H1 (cell line): ENCODE data around the gene ANXA9. TPM values are rescaled to one million over a fixed set of nuclear protein-coding genes. Genes with fewer than 3 reads are reported as not detected.

Experiments used
- CTCF ChIA-PET: fragments of 300-600 bp; sonication (Branson Sonifier 250); formaldehyde crosslinking; loops from one replicate; lab custom pipeline; 2021; ENCODE audit not compliant: partially characterized antibody; lab: Charles Lee
- POLR2A ChIA-PET: fragments of 300-600 bp; sonication (Branson Sonifier 250); formaldehyde crosslinking; loops from one replicate; lab custom pipeline; 2021; ENCODE audit warnings: inconsistent platforms; ENCODE audit not compliant: partially characterized antibody; lab: Charles Lee
- DNase-seq, 2 experiments: peaks; one replicate each; pipeline versions ENCODE4 v3.0.0 to v3.0.0-alpha.2; 2010 to 2022; ENCODE audit warnings: low spot score in 2 of 2, low read depth in 1 of 2, mixed read lengths in 1 of 2
- FAIRE-seq: peaks from 2 replicates; lab custom pipeline; 2011; peaks lifted over from hg19 to GRCh38; lab: Jason Lieb, UNC
- H2AFZ ChIP-seq: 2 replicates; pipeline ENCODE4 v1.8.1; 2012; ENCODE audit warnings: low read length, inconsistent platforms
- H2AK5ac ChIP-seq: 2 replicates; pipeline ENCODE4 v1.6.1; 2013; ENCODE audit warnings: low read depth, low read length
- H2BK120ac ChIP-seq: replicated peaks from 2 replicates; pipeline ENCODE3; 2013; ENCODE audit warnings: low read depth, low read length, inconsistent platforms
- H2BK12ac ChIP-seq: 2 replicates; pipeline ENCODE4 v1.6.1; 2013; ENCODE audit warnings: low read depth, low read length
- H2BK15ac ChIP-seq: 2 replicates; pipeline ENCODE4 v1.6.1; 2013; ENCODE audit warnings: low read length
- H2BK20ac ChIP-seq: 2 replicates; pipeline ENCODE4 v1.6.1; 2013; ENCODE audit warnings: low read length
- H2BK5ac ChIP-seq: 2 replicates; pipeline ENCODE4 v1.6.1; 2013; ENCODE audit warnings: low read depth, low read length
- H3K14ac ChIP-seq: 2 replicates; pipeline ENCODE4 v1.6.1; 2013; ENCODE audit warnings: inconsistent platforms; ENCODE audit not compliant: insufficient read length
- H3K18ac ChIP-seq: 2 replicates; pipeline ENCODE4 v1.6.1; 2013; ENCODE audit warnings: low read length; ENCODE audit errors: extremely low read depth
- H3K23ac ChIP-seq: 2 replicates; pipeline ENCODE4 v1.6.1; 2013; ENCODE audit warnings: inconsistent platforms; ENCODE audit not compliant: insufficient read length
- H3K23me2 ChIP-seq: 2 replicates; pipeline ENCODE4 v1.6.1; 2013; ENCODE audit warnings: low read depth, low read length
- H3K27ac ChIP-seq: 2 replicates; pipeline ENCODE4 v1.6.1; 2011; ENCODE audit warnings: low read depth, low read length, inconsistent platforms
- H3K27me3 ChIP-seq, 4 experiments: replicated peaks in 1 of 4; 1 replicate in 1 of 4; 2 replicates in 3 of 4; pipeline versions ENCODE4 v1.6.1 to v1.8.1; 2011 to 2013; ENCODE audit warnings: low read length in 3 of 4, mild to moderate bottlenecking in 3 of 4, inconsistent platforms in 2 of 4, mixed read lengths in 2 of 4, moderate library complexity in 1 of 4; ENCODE audit not compliant: control insufficient read depth in 3 of 4, insufficient read depth in 3 of 4; ENCODE audit errors: extremely low read depth in 1 of 4
- H3K36me3 ChIP-seq, 4 experiments: 2 replicates each; pipeline versions ENCODE4 v1.6.1 to v1.8.1; 2011 to 2013; ENCODE audit warnings: mild to moderate bottlenecking in 4 of 4, low read length in 3 of 4, moderate library complexity in 2 of 4, control low read depth in 1 of 4, inconsistent platforms in 1 of 4; ENCODE audit not compliant: insufficient read depth in 4 of 4, control insufficient read depth in 2 of 4
- H3K4ac ChIP-seq: replicated peaks from 2 replicates; pipeline ENCODE3; 2013; ENCODE audit warnings: low read length, low read depth, mixed read lengths, inconsistent platforms; ENCODE audit not compliant: insufficient read length
- H3K4me1 ChIP-seq, 4 experiments: replicated peaks in 1 of 4; 1 replicate in 1 of 4; 2 replicates in 3 of 4; pipeline versions ENCODE4 v1.6.1 to v1.8.1; 2011 to 2013; ENCODE audit warnings: low read length in 3 of 4, inconsistent platforms in 2 of 4, mixed read lengths in 1 of 4; ENCODE audit not compliant: insufficient read depth in 4 of 4, control insufficient read depth in 3 of 4
- H3K4me2 ChIP-seq, 2 experiments: 2 replicates each; pipeline versions ENCODE4 v1.6.1 to v1.8.1; 2011 to 2013; ENCODE audit warnings: low read depth in 2 of 2, low read length in 2 of 2, control low read depth in 1 of 2, inconsistent platforms in 1 of 2, mild to moderate bottlenecking in 1 of 2; ENCODE audit not compliant: insufficient read depth in 1 of 2
- H3K4me3 ChIP-seq, 4 experiments: fragments of 200-600, 300-600 bp in 1 of 4; sonication (generic), shearing (Covaris generic), sonication (Bioruptor Twin) in 1 of 4; 2 replicates each; pipeline versions ENCODE4 v1.5.1 to v1.8.1; 2011 to 2016; ENCODE audit warnings: low read length in 4 of 4, low read depth in 3 of 4, control low read depth in 2 of 4, inconsistent platforms in 2 of 4, mild to moderate bottlenecking in 2 of 4, mixed read lengths in 1 of 4, moderate library complexity in 1 of 4; ENCODE audit not compliant: insufficient read depth in 2 of 4; ENCODE audit errors: extremely low read depth in 1 of 4
- H3K56ac ChIP-seq: replicated peaks from 2 replicates; pipeline ENCODE3; 2013; ENCODE audit warnings: low read depth, mild to moderate bottlenecking, mixed read lengths, low read length, inconsistent platforms; ENCODE audit not compliant: insufficient read length
- H3K79me1 ChIP-seq: 2 replicates; pipeline ENCODE4 v1.6.1; 2013; ENCODE audit warnings: low read depth, low read length, control low read depth
- H3K79me2 ChIP-seq, 2 experiments: 2 replicates each; pipeline versions ENCODE4 v1.6.1 to v1.8.1; 2012 to 2013; ENCODE audit warnings: low read length in 2 of 2, mild to moderate bottlenecking in 2 of 2, inconsistent platforms in 1 of 2; ENCODE audit not compliant: insufficient read depth in 2 of 2, control insufficient read depth in 1 of 2
- H3K9ac ChIP-seq, 4 experiments: replicated peaks in 1 of 4; 1 replicate in 1 of 4; 2 replicates in 3 of 4; pipeline versions ENCODE4 v1.6.1 to v1.8.1; 2011 to 2013; ENCODE audit warnings: low read depth in 3 of 4, low read length in 3 of 4, control low read depth in 2 of 4, mild to moderate bottlenecking in 2 of 4, moderate library complexity in 2 of 4, inconsistent platforms in 1 of 4; ENCODE audit errors: extremely low read depth in 1 of 4
- H3K9me3 ChIP-seq, 2 experiments: 2 replicates each; pipeline versions ENCODE4 v1.6.1 to v1.8.1; 2012 to 2013; ENCODE audit warnings: mild to moderate bottlenecking in 2 of 2, moderate library complexity in 2 of 2, control low read depth in 1 of 2, inconsistent platforms in 1 of 2, low read depth in 1 of 2, low read length in 1 of 2, mixed read lengths in 1 of 2; ENCODE audit not compliant: insufficient read depth in 2 of 2
- H4K20me1 ChIP-seq, 2 experiments: replicated peaks in 1 of 2; 2 replicates each; pipeline versions ENCODE3 to v1.8.1; 2011 to 2013; ENCODE audit warnings: inconsistent platforms in 2 of 2, low read length in 2 of 2, mild to moderate bottlenecking in 1 of 2; ENCODE audit not compliant: insufficient read depth in 2 of 2, control insufficient read depth in 1 of 2
- H4K5ac ChIP-seq: 2 replicates; pipeline ENCODE4 v1.6.1; 2013; ENCODE audit warnings: low read length, low read depth, mixed read lengths, inconsistent platforms; ENCODE audit not compliant: insufficient read length
- H4K8ac ChIP-seq: 2 replicates; pipeline ENCODE4 v1.8.0; 2013; ENCODE audit warnings: mild to moderate bottlenecking, moderate library complexity, low read length, inconsistent platforms; ENCODE audit not compliant: insufficient read depth; ENCODE audit errors: extremely low read depth
- H4K91ac ChIP-seq: replicated peaks from 2 replicates; pipeline ENCODE3; 2013; ENCODE audit warnings: low read length, mixed read lengths, inconsistent platforms; ENCODE audit not compliant: insufficient read length
- CBX5 ChIP-seq: fragments of 300-800, 300-1000 bp; sonication (generic); IDR thresholded peaks from 2 replicates; pipeline ENCODE4 v1.7.1; 2016; ENCODE audit warnings: antibody characterized with exemption, low read length, low read depth
- CHD1 ChIP-seq: IDR thresholded peaks from 2 replicates; pipeline ENCODE4 v1.6.1; 2012; ENCODE audit warnings: low read depth, low read length, improper control_type of control experiment
- CHD2 ChIP-seq: IDR thresholded peaks from 2 replicates; pipeline ENCODE4 v1.6.1; 2012; ENCODE audit warnings: low read length, improper control_type of control experiment
- CTBP2 ChIP-seq: IDR thresholded peaks from 2 replicates; pipeline ENCODE4 v1.7.0; 2011; ENCODE audit warnings: borderline replicate concordance, mild to moderate bottlenecking, moderate library complexity, mixed read lengths, low read length; ENCODE audit not compliant: insufficient read depth, insufficient read length
- EZH2 ChIP-seq: fragments of 200-600 bp; sonication (generic); IDR thresholded peaks from 2 replicates; pipeline ENCODE4 v1.7.1; 2012; ENCODE audit warnings: low read depth, mild to moderate bottlenecking, moderate library complexity, low read length, inconsistent platforms; ENCODE audit not compliant: severe bottlenecking
- HDAC6 ChIP-seq: IDR thresholded peaks from one replicate; pipeline ENCODE4 v1.7.1; 2012; ENCODE audit warnings: low read depth, mild to moderate bottlenecking, inconsistent platforms, low read length, moderate library complexity
- KDM5A ChIP-seq: fragments of 200-600 bp; IDR thresholded peaks from 2 replicates; pipeline ENCODE4 v1.7.1; 2012; ENCODE audit warnings: mild to moderate bottlenecking, low read length, inconsistent platforms, mixed read lengths
- POU5F1 ChIP-seq: IDR thresholded peaks from 2 replicates; pipeline ENCODE4 v1.6.1; 2011; ENCODE audit warnings: low read depth, mild to moderate bottlenecking, low read length, moderate library complexity
- SIN3A ChIP-seq, 2 experiments: IDR thresholded peaks in 1 of 2; conservative IDR thresholded peaks in 1 of 2; 2 replicates each; pipeline ENCODE4 v1.6.1; 2011 to 2012; ENCODE audit warnings: low read length in 2 of 2, improper control_type of control experiment in 1 of 2, low read depth in 1 of 2, mild to moderate bottlenecking in 1 of 2
- SIRT6 ChIP-seq: IDR thresholded peaks from one replicate; pipeline ENCODE4 v1.7.1; 2012; ENCODE audit warnings: low read length, inconsistent platforms
- SP2 ChIP-seq: IDR thresholded peaks from 2 replicates; pipeline ENCODE4 v1.6.1; 2012; ENCODE audit warnings: mild to moderate bottlenecking, low read length, inconsistent platforms
- TAF1 ChIP-seq: IDR thresholded peaks from 2 replicates; pipeline ENCODE4 v1.6.1; 2011; ENCODE audit warnings: mild to moderate bottlenecking, low read depth, low read length
- YY1 ChIP-seq: IDR thresholded peaks from 2 replicates; pipeline ENCODE4 v1.6.1; 2011; ENCODE audit warnings: low read depth, mild to moderate bottlenecking, low read length
- ZNF274 ChIP-seq: IDR thresholded peaks from 2 replicates; pipeline ENCODE4 v1.7.0; 2012; ENCODE audit warnings: low read length, borderline replicate concordance; ENCODE audit errors: extremely low read depth
- WGBS, 2 experiments: shearing (Covaris generic) in 1 of 2; methylation state at CpG; one replicate each; pipeline versions ENCODE4 v1.1.6 to v1.1.7; 2013 to 2015; ENCODE audit warnings: low lambda C conversion rate in 2 of 2, mixed read lengths in 2 of 2, inconsistent platforms in 1 of 2, low coverage in 1 of 2, missing lambda C conversion rate in 1 of 2; ENCODE audit not compliant: insufficient replicate concordance in 2 of 2, insufficient coverage in 1 of 2, insufficient read length in 1 of 2; ENCODE audit errors: extremely low coverage in 1 of 2, missing lambda C conversion rate in 1 of 2; 5-methylcytosine and 5-hydroxymethylcytosine counted together
- polyA plus RNA-seq, 7 experiments: library from polyadenylated mRNA; depleted of rRNA in 3 of 7; stranded (reverse) in 5 of 7; unstranded in 2 of 7; fragments of >200 nt in 5 of 7; fragments of 200-250 nt in 2 of 7; gene quantifications; 1 replicate in 5 of 7; 2 replicates in 1 of 7; 4 replicates in 1 of 7; pipeline versions ENCODE4 v1.2.1 to v1.2.3, GENCODE V29; 2011 to 2013; ENCODE audit warnings: missing spikeins in 2 of 7, mixed read lengths in 2 of 7
- total RNA-seq: library from RNA; stranded (reverse); fragmentation: NEBNext Ultra II Directional; extraction: Animal tissue kit (Norgen Biotek cat#: 25700); gene quantifications from 2 replicates; pipeline ENCODE4 v1.2.1, GENCODE V29; 2021

The ANXA9 gene
- total and polyA plus RNA-seq, 2 of the 8 experiments (the other 6 are each of a cell fraction or from before 2014, with no cell fraction given) = 1.8 to 3.5 TPM

- POLR2A ChIA-PET = interaction anchor here (0.6 to 10.5 kb wide), 11 partner anchors 8 to 691 kb away, joined by 3 to 133 read pairs (median 5); partner anchors contain the start of genes ANXA9 and C1orf56
- peak overlapping the region; percentile 97 for H4K91ac ChIP-seq
- H3K27me3 ChIP-seq = no peaks in the 10 kb centered on the region
- peak overlapping the region; percentile 94 for H2BK12ac ChIP-seq
- H2BK120ac ChIP-seq = peak overlapping the region; percentile 35
- H4K5ac ChIP-seq = peak overlapping the region; percentile 69
- H2AFZ ChIP-seq = no peak overlapping the region
- H2BK20ac ChIP-seq = peak overlapping the region; percentile 93
- H3K9me3 ChIP-seq = no peaks in the 10 kb centered on the region
- peaks cover 10 to 31% of the 10 kb centered on the region in 2 experiments for H3K79me2 ChIP-seq
- H2BK5ac ChIP-seq = peak overlapping the region; percentile 79; the same call in 1 of the 2 replicates
- H2BK15ac ChIP-seq = 0 out of 2 replicates have a peak overlapping the region, but pooled peaks have one; percentile 72
- peak overlapping the region in 2 of 4 experiments; percentile 13 to 28; a peak in 2 of 7 replicates for H3K9ac ChIP-seq
- H3K14ac ChIP-seq = no peak overlapping the region
- H4K8ac ChIP-seq = peak overlapping the region; percentile 62; the same call in 1 of the 2 replicates
- FAIRE-seq (no peak), DNase-seq (no peak)
- peak overlapping the region; percentile 42 to 83; a peak in 3 of 4 replicates for H3K4me2 ChIP-seq
- peak overlapping the region; percentile 92; the same call in 1 of the 2 replicates for H2AK5ac ChIP-seq
- H3K4ac ChIP-seq = peak overlapping the region; percentile 27
- H3K23me2 ChIP-seq = peaks cover 12% of the 10 kb centered on the region
- peaks cover 4% of the 10 kb centered on the region; the same call in 1 of the 2 replicates for H3K79me1 ChIP-seq
- H3K4me3 ChIP-seq = peak overlapping the region in 3 of 4 experiments; percentile 0 to 25 (median 10); a peak in 3 of 8 replicates
- peaks cover 4 to 10% of the 10 kb centered on the region in 2 experiments for H4K20me1 ChIP-seq
- peaks cover 18 to 45% (median 37%) of the 10 kb centered on the region in 4 experiments for H3K4me1 ChIP-seq
- no peaks in the 10 kb centered on the region for H3K36me3 ChIP-seq
- peak overlapping the region; percentile 80 for H3K18ac ChIP-seq
- no peak overlapping the region for H3K27ac ChIP-seq
- CTCF ChIA-PET = interaction anchor here (0.6 to 14.5 kb wide), 13 partner anchors 9 to 607 kb away, joined by 3 to 183 read pairs (median 3); partner anchors contain the start of gene MINDY1
- H3K23ac ChIP-seq = no peak overlapping the region
- 70% methylated on average over 8 of the region's 9 CpGs; no CpG with 5 or more reads in 1 of the 2 experiments for WGBS, 2 experiments
- peak overlapping the region; percentile 77 for H3K56ac ChIP-seq
- TF ChIP-seq SP2 = no peak
- TF ChIP-seq CBX5 = no peak
- no peak for TF ChIP-seq KDM5A
- no peak for TF ChIP-seq TAF1
- no peak for TF ChIP-seq SIRT6
- no peak for TF ChIP-seq POU5F1
- no peak for TF ChIP-seq SIN3A (conservative IDR thresholded peaks at IDR 0.05 in 1 of 2, IDR thresholded peaks at IDR 0.05 in 1 of 2; ENCODE audit: low read depth in 1 of 2, low read length in 2 of 2)
- no peak for TF ChIP-seq CHD1
- no peak for TF ChIP-seq HDAC6
- TF ChIP-seq ZNF274 = no peak
- TF ChIP-seq EZH2 = no peak
- TF ChIP-seq CHD2 = no peak
- TF ChIP-seq YY1 = no peak
- no peak for TF ChIP-seq CTBP2
Measured at GRCh38 chr1:150976401-150976821, 5.7 kb upstream of the ANXA9 start.
